NCI-H146 treated with DMSO at 0.1 percent for 48 hours (cell line): Measurements from ENCODE around the gene STX19.
A peak's percentile ranks its signal among the peaks of the same experiment; 100 is the strongest.
"Not testable (repeated sequence)": the region's sequence is repeated elsewhere in the genome, so short reads cannot be mapped to it uniquely, and the experiment has no call there.

Experiments
- DNase-seq: peaks from one replicate; lab custom pipeline; 2025; ENCODE audit not compliant: unreplicated experiment; lab: John Stamatoyannopoulos, UW

The STX19 gene

DNA sequence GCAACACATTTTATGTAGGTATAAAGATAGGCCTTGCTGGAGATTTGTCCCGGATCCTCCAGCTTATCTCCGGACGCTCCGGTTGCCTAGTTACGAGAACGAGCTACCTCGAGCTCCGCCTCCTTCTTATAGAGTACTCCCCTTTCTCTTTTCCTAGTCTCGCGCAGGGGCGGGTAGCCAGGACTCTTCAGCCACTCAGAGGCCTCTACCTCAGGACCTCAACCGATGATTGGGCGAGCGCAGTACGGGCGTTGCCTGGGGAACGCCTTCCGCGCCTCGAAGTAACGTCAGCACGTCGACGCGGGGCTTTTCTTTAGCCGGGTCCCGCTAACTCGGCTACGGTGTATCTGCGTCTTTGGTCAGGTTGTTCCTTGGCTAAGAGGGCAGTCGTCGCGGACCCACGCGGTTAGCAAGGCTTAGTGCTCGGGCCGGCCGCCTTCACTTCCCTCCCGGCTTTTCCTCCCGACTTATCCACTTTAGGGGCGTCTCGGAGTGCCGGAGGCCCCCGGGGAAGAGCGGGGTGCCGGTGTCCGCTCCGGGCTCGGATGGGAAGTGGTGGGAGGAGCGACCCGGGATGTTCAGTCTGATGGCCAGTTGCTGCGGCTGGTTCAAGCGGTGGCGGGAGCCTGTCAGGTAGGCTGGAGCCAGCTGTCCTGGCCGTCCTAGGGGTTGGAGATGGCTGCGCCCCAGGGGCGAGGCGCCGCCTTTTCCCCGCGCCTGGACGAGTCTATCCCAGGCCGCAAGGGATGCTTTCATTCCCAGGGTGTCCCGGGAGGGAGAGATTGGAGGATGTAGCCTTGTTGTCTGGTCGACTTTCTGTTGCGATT lies 48.3 kb downstream of the STX19 start, which contains the start of gene ARL13B:
TSS of gene ARL13B (plus strand) at position 306 of the 827 bp plus-strand sequence. CDS start at position 575, 269 bp downstream.
- peak; percentile 98 for DNase-seq

DNA sequence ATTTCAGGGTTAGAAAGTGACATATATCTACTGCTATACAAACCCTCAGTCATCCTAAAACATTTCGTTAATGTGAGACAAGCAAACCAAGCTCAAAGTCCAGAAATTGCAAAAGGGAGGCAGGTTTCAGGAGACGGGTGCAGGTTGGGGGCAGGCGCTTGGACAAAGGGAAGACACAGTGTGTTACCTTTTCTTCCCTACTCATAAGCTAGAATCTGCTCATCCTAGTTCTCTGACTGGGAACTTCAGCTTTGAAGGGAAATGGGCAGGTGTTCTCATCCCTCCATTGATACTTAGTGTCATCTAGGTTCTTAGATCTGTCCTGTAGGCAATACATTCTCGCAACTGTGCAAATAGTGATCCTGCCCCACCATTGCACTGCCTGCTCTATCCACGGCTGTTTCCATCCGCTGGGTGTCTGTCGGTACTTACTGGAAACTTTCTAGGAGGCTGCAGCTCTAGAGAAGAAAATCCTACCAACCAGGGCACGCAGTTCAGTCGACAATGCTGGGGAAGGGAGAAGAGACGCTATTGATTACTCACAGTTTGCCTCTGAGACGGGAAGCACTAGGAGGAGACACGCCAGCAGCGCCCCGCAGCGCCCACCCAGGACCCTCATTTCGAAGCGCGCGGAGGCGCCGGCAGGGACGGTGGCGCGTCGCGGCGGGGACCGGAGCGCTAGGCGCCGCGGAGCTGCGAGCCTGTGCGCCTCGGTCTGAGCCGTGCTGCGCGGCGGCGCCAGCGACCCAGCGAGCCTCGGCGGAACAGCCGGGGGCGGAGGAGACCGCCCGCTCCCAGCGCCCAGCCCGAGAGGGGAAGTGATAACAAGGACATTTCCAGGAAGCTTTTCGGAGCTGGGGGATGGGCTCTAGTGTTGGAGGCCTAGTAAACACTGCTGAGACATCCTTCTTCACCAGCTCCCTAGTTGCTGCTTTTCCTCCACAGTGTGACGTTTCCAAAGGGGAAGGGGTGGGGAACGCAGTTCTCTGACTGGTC lies 55.0 kb downstream of the STX19 start, which contains the start of gene PROS1:
TSS of gene PROS1 (minus strand) at position 766 of the 996 bp plus-strand sequence. CDS start at position 619, 147 bp downstream.
- DNase-seq = peak; percentile 58

DNA sequence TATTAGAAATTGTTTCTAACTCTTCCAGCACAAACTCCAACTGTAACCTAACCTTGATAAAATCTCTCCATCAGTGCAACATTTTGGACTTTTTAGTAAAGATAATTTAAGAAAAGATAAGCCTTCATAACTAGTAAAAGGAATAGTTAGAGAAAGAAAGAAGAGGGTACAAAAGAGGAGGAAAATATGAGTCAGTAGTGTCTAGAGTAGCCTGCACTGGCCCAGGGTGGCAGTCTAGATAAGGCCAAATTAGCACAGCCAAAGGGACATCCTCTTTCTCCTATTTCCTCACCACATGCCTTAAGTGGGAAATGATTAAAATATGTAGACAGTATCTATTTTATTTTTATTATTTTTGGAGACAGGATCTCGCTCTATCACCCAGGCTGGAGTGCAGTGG lies 58.4 kb downstream of the STX19 start:
- no peak for DNase-seq

GRCh38 chr3:93969443-93969842 lies 59.0 kb downstream of the STX19 start:
- DNase-seq = no peak

DNA sequence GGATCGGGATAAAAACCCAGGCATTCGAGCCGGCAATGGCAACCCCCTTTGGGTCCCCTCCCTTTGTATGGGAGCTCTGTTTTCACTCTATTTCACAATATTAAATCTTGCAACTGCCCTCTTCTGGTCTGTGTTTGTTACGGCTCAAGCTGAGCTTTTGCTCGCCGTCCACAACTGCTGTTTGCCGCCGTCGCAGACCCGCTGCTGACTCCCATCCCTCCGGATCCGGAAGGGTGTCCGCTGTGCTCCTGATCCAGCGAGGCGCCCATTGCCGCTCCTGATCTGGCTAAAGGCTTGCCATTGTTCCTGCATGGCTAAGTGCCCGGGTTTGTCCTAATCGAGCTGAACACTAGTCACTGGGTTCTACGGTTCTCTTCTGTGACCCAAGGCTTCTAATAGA lies 63.3 kb downstream of the STX19 start:
- not testable (repeated sequence) for DNase-seq
